NCI-H2029 treated with DMSO at 0.1 percent for 48 hours (cell line): ENCODE measurements around the gene TESMIN.

Source experiments
- DNase-seq: peaks from one replicate; lab custom pipeline; 2025; lab: John Stamatoyannopoulos, UW

The TESMIN gene, protein sequence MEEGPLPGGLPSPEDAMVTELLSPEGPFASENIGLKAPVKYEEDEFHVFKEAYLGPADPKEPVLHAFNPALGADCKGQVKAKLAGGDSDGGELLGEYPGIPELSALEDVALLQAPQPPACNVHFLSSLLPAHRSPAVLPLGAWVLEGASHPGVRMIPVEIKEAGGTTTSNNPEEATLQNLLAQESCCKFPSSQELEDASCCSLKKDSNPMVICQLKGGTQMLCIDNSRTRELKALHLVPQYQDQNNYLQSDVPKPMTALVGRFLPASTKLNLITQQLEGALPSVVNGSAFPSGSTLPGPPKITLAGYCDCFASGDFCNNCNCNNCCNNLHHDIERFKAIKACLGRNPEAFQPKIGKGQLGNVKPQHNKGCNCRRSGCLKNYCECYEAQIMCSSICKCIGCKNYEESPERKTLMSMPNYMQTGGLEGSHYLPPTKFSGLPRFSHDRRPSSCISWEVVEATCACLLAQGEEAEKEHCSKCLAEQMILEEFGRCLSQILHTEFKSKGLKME

DNA sequence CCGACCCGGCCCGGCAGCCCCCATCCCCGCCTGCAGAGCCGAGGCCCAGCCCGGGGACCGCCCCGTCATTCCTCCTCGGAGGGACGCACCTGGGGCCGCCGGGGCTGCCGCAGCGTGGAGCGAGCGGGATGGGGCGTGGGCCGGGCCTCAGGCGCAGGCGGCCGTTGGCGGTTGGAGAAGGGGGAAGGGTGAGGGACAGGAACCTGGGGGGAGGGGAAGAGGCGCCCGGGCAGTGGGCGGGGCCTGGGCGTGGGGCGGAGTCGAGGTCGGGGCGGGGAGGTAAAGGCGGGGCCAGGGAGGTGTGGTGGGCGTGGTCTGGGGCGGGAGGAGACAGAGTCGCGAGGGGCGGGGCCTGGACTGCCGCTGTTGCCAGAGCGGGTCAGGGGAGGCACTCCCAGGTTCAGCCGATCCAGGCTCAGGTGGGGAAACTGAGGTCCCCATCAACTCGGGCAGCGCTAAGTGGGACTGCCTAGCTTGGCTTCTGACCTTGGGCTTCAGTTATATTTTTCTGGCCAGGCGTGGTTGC, at the start of gene TESMIN:
Gene TESMIN (minus strand): TSS at position 190 of the 526 bp plus-strand sequence. CDS start 860 bp downstream, outside the sequence.
- DNase-seq: peak; percentile 79

DNA sequence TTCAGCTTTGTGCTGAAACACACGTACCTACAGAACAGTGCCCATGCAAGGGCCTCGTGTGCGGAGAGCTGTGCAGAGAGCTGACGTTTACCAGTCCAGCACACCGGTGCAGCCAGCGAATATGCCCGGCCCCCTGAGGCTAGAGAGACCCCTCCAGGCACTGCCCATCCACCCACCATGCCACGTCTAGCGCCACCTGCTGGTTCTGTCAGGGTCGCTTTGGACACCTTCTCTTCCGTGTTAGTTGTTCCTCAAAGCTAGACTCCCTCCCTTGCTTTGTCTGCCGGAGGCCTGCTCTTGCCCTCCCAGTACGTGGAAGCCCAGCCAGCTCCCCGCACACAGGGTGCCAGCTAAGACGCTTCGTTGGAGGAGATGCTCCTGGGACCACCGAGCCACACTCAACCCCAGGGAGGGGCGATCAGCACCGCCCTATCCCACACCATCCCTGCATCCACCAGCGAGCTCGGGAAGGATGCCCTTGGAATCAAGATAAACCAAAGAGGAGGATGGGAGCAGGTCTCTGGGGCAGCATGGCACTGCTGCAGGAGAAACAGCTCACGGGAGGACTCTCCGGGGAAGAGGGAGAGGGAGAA, 47.0 kb upstream of the TESMIN start:
- no peak for DNase-seq

DNA sequence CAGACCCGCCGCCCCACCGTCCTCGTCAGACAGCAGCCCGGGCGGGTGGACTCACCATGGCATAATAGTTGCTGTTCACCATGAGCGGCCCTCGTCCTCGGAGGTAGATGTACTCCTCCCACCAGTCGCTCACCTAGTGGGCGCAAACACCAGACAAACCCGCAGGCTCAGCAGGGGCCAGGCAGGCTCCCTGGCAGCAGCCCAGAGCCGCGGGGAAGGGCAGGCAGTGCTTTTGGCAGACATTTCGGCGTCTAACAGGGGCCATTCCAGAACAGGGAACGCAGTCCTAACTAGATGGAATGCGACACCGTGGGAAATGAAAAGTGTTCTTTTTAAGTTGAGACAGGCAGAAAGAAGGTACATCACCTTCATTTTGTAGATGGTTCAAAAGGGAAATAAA, 45.5 kb upstream of the TESMIN start:
- DNase-seq: no peak

DNA sequence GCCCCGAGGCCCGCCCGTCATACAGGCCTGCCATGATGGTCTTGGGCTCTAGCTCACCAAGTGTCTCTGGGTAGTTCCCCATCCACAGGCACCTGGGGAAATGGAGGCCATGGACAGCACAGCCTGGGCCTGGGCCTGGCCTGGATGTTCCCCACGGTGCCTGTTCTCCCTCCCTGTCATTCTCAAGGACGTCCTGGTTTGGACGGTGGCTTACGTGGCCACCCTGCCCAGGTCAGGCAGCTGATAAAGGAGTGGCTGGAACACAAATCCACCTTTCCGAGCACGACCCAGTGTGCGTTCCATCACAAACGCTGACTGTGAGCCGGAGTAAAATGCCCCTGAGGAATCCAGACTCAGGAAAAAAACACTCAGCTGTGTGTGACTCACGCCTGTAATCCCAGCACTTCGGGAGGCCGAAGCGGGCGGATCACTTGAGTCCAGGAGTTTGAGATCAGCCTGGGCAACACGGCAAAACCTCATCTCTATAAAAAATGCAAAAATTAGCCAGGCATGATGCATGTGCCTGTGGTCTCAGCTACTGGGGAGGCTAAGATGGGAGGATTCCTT, 41.2 kb upstream of the TESMIN start:
- DNase-seq: no peak

DNA sequence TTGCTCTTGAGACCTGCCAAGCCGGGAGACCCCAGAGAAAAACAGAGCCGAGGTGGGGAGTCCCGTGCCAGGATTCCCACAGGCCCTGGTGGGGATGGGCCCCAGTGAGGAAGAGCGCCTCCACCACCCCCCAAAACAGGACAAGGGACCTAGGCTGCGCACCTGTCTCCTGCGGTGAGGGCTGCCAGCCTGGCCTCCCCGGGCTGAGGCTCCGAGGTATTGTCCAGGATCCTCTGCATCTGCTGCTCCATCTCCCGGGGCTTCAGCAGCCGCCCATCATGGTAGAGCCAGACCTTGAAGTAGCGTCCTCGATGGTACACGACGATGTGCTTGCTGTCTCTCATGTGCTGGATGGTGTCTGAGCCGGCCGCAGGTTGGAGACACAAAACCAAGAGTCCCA, 33.3 kb upstream of the TESMIN start:
- DNase-seq: no peak

DNA sequence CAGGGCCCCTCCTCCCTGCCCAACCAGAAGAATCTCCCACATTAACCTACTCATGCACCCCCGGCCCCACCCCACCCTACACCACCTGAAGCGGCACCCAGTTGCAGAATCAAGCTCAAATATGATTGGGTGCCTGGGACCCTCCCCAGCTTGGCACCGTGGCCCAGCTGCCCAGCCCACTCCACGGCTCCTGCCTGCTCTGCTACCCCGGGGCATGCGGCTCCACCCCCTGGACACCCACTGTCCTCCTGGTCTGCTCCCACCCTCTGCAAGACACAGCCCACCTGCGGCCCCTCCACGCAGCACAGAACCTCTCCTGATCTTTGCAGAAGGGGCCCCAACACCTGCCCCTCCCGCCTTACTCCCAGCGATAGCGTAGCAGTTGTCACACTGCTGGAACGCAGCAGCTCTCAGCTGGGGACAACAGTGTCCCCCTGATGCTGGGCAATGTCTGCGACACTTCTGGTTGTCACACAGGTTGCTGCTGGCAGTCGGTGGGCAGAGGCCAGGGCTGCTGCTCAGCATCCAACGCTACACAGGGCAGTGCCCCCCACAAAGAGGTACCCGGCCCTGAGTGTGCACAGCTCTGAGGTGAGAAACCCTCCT, 32.0 kb upstream of the TESMIN start:
- no peak for DNase-seq

DNA sequence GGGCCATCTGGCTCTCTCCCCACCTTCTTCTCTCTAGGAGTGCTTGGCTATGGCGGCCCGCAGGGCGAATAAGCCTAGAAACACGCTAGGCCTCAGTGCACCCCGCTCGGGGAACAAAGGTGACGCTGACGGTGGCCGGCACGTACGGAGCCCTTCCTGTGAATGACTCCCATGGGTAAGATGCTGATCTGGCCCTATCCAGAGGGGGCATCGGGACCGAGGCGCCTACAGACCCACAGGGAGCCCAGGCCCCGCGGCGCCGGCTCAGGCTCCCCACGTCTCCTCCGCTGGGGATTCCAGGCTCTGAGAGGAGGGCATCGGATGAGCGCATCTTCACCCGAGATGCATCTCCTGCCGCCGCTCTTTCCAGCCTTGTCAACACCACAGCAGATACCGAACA, 31.4 kb upstream of the TESMIN start:
- DNase-seq: no peak

DNA sequence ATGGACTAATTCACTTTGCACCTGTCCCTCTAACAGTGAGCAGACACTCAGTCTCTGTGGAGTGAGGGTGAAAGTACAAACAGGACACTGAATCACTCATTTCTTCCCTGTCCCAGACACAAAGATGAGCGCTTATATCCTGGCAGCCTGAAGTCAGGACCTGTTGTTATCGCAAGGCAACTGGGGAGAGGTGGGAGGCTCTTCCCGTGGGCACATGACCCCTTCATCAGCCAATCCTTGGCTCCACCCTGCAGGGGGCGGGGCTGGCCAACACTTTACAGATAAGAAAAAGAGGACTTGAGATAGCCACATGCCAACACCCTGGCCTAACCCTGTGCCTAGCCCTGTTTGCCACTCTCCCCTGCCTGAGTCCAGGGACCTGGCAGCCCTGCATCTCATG, 29.5 kb upstream of the TESMIN start:
- no peak for DNase-seq

DNA sequence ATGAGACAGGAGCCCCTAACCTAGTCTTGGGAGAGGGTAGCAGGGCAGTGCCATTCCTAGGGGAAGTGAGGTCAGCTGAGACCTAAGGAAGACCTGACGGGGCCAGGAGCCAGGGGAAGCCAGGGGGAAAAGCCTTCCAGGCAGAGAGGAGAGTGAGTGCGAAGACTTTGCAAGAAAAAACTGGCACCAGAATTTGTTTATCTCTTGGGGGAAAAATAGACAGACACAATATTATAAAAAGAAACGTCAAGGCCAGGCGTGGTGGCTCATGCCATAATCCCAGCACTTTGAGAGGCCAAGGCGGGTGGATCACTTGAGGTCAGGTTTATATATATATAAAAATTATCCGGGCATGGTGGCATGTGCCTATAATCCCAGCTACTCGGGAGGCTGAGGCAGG, 26.9 kb upstream of the TESMIN start:
- DNase-seq: no peak

DNA sequence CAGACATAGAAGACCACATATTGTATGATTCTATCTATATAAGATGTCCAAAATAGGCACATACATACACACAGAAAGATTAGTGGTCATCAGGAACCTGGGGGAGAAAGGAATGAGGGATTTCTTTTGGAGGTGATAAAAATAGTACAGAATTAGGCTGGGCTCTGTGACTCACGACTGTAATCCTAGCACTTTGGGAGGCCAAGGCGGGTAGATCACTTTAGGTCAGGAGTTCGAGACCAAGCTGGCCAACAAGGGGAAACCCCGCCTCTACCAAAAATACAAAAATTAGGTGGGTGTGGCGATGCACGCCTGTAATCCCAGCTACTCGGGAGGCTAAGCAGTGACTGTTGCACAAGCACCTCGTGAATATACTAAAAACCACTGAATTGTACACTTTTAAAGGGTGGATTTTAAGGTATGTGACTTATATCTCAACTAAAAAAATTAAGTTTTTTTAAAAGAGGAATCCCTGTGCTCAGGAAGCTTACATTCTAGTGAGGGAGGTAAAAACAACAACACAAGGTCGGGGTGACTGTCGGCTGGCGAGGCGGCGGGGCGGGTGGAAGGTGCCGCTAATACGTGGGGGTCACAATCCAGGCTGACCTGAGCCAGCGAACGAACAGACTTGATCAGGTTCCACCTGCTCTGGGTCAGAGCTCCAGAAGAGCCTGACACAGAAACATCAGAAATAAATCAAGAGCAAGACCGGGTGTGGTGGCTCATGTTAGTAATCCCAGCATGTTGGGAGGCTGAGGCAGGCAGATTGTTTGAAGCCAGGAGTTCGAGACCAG, 25.3 kb upstream of the TESMIN start:
- no peak for DNase-seq

DNA sequence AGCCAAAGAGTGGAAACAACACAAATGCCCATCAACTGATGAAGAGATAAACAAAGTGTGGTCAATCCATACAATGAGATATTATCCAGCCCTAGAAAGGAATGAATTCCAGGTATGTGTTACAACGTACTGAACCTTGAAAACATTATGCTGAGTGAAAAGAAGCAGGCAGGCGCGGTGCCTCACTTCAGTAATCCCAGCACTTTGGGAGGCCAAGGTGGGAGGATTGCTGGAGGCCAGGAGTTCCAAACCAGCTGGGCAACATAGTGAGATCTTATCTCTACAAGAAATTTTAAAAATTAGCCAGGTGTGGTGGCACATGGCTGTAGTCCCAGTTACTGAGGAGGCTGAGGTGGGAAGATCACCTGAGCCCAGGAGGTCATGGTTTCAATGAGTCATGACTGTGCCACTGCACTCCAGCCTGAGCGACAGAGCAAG, 24.6 kb upstream of the TESMIN start:
- no peak for DNase-seq

DNA sequence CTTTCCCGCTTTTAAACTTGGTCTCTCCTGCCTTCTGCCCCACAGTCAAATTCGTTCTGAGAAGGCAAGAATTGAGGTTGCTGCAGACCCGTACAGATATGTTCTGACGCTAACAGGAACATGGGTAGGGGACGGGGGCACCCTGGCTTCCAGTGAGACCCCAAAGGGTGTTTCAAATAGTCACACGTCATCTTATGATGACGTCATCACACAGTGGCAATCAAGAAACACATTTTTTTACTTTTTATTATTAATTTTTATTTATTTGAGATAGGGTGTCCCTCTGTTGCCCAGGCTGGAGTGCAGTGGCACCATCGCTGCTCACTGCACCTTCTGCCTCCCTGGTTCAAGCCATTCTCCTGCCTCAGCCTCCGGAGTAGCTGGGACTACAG, 22.9 kb upstream of the TESMIN start:
- DNase-seq: no peak

DNA sequence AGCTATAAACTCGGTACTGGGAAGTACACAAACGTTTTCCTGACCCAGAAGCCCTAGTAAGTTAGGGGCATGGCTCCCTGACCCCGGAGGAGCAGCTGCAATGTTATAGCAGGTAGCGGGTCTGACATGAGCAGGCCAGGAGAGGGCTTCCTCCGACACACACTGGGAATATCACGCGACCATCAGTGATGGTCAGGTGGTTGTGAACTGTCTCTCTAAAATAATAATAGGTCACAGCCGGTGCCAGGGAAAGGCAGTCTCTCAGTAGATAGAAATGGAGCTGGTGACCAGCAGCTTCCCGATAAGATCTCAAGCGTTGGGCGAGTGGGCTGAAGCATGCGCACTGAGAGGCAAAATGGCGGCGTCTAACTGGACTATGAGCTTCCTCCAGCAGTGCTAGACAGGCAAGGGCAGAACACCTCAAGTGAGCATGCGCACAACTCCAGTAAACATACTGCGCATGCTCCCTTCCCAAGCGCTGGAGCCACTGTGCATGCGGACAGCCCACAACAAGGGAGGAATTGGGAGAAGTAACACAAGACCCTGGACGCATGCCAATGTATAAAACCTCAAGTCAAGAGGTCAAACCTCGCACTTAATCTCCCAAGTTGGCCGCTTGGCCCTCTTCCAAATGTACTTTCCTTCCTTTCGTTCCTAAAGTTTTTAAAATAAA, 22.3 kb upstream of the TESMIN start:
- no peak for DNase-seq

DNA sequence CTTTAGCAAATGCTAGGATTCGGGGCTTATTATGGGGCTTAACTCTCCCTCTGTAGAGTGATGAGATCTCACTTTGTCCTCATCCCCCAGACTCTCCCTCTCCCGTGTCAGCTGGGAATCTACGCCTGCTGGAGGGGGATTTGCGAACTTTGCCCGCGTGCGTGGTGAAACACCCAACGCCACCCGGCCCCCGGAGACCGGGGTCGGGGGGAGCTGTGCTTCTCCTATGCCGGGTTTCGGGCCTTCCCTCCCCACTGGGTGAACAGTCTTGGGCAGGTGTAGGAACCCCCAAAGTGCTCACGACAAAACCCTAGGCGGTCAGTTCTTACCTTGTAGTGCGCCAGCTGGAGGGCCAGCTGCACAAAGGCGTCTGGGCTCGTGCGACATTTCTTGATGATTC, 21.6 kb upstream of the TESMIN start:
- no peak for DNase-seq

DNA sequence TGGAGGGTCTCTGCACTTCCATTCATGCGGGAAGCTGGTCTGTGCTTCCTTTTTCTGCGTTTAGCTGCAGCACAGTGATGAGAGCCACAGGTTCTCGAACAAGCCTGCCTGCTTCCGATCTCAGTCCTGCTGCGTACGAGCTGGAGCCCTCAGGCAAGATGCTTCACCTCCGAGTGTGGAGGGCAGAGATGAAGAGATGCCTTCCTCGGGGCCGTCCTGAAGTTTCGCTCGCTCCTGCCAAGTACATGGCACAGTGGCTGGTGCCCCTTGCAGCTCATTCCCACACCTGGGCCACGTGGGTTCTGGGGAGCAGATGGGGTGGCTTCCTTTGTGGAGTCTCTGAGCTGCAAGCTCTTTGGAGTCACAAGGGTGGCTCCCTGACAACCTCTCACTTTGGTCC, 19.5 kb upstream of the TESMIN start:
- no peak for DNase-seq

DNA sequence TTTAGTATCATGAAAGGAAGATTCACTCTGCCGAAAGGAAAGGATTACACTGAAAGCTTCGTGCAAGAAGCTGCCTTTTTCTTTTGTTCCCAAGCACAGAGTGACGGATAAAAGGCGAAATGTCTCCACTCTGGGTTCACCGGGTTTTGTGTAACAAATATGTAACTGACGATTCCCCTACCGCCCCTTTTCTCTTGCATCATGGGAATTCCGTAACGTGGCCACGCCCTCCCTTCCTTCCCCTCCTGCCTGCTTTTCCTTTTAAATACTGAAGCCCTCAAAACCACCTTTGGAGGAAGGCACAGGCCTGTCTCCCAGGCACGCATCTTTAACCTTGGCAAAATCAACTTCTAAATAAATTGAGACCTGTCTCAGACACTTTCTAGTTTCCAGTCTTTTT, 16.4 kb upstream of the TESMIN start:
- DNase-seq: no peak

DNA sequence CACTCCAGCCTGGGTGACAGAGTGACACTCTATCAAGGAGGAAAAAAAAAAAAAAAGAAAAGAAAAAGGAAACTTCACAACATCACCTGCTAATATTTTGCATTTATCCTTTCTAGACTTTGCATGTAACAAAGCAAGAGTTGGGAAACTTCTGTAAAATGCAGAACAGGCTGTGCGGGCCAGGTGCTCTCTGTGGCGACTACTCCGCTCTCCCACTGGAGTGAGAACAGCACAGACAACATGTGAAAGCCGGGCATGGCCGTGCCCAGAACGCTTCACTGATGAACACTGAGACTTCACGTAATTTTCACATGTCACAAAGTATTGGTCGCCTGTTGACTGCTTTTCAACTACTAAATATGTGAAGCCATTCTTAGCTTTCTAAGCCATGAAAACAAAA, 15.5 kb upstream of the TESMIN start:
- DNase-seq: no peak

DNA sequence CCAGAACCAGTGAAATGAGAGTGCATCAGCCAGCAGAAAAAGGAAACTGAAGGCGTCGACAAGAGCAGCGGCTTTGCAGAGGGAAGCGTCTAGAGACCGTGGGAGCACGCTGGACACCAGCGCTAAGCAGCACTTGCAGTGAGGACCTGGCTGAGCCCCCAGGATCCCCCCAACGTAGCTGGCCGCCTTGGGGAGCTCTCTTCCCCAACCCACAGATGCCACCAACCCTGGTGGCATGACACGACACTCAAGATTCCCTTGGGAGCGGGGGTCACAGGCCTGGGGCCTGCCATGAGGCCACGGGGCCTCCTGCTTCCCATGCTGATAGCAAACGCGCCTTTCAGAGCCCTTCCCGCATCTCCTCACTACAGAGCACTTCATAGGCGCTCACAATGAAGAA, 13.4 kb upstream of the TESMIN start:
- DNase-seq: no peak

DNA sequence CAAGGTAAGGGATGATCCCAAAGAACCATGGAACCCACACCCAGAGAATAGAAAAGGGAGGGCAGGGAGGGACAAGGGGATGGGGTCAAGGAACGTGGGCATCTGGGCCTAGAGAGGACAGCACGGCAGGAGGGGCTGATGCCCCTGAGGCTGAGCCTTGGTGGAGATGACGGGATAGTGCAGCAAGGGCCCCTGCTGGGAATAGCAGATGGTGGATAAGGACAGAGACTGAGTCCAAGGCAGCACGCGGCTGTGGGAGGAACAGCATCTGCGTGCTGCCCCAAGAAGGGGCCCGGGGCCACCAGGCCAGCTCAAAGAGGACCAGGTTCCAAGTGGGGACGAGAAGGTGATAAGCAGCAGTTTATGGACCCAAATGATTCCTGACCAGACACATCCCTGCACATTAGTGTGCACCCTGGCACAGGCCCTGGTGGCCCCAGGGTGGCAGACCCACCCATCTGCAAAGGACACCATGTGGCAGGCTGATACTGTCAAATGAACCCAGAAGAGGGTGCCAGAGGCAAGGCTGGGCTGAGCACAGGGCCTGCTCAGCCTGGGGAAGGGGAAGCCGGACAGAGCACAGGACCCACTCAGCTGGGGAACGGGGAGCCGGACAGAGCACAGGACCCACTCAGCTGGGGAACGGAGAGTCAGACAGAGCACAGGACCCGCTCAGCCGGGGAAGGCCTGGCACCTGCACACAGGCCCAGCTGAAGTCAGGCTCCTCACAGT, 12.8 kb upstream of the TESMIN start:
- DNase-seq: no peak

DNA sequence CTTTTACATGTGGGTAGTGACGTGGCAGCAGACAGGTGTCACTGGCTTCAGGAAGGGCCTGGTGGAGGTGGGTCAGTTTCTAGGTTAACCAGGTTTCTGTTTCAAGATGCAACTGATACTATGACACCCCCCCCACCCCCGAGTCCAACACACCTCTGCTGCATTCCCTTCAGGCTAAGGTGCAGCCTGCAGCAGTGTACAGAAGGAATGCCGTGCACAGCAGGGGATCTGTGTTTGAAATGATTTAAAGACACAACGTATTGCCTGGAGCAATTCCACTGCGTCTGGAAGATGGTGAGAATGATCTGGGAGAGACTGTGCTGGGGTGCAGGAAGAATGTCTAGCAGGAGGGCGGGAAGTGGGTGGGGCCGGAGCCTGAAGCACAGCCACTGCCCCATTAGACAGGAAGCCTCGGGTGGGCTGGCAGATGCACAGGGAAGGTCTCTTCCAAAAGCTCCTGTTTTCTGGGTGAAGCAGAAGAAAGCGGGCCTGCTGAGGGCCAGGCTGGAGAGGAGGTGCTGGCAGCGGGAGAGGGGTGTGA, 11.9 kb upstream of the TESMIN start:
- DNase-seq: no peak
